Natural killer cell (primary cell): ENCODE measurements around the gene XRRA1. TPM values are rescaled to one million over a fixed set of nuclear protein-coding genes. Genes with fewer than 3 reads are reported as not detected.

ENCODE experiments used
- ATAC-seq, 3 donors: fragments of 150-1000 bp in 2 of 3; fragments of 200-7000 bp in 1 of 3; cut with Tn5 transposase; 1 replicate in 1 of 3; 2 replicates in 2 of 3; pipeline ENCODE4 v1.10.0; 2021; ENCODE audit warnings: mild to moderate bottlenecking in 2 of 3, moderate library complexity in 2 of 3
- DNase-seq, 2 donors: peaks; one replicate each; pipeline versions ENCODE4 v3.0.0 to v3.0.0-alpha.2; 2013 to 2021; ENCODE audit warnings: mixed read lengths in 1 of 2
- H3K27ac ChIP-seq: one replicate; pipeline ENCODE4 v1.5.1; 2013; ENCODE audit warnings: mild to moderate bottlenecking, low read length
- H3K27me3 ChIP-seq: one replicate; pipeline ENCODE4 v1.6.1; 2013; ENCODE audit warnings: low read length; ENCODE audit not compliant: control insufficient read depth, insufficient read depth
- H3K36me3 ChIP-seq: one replicate; pipeline ENCODE4 v1.6.1; 2013; ENCODE audit warnings: low read length; ENCODE audit not compliant: control insufficient read depth, insufficient read depth
- H3K4me1 ChIP-seq: one replicate; pipeline ENCODE4 v1.6.1; 2013; ENCODE audit warnings: low read length; ENCODE audit not compliant: control insufficient read depth, insufficient read depth
- H3K4me3 ChIP-seq: one replicate; pipeline ENCODE4 v1.5.1; 2013; ENCODE audit warnings: low read length
- H3K9me3 ChIP-seq: one replicate; pipeline ENCODE4 v1.6.1; 2013; ENCODE audit warnings: low read length; ENCODE audit not compliant: control insufficient read depth, insufficient read depth
- H3K27ac Mint-ChIP-seq, 2 donors: one replicate each; pipeline ENCODE4 v1.8.0; 2022; ENCODE audit warnings: mild to moderate bottlenecking in 2 of 2, mixed read lengths in 2 of 2, moderate library complexity in 1 of 2
- H3K27me3 Mint-ChIP-seq, 2 donors: one replicate each; pipeline ENCODE4 v1.8.0; 2022; ENCODE audit warnings: low read depth in 2 of 2, mixed read lengths in 2 of 2
- H3K36me3 Mint-ChIP-seq: one replicate; pipeline ENCODE4 v1.8.0; 2022; ENCODE audit warnings: mixed read lengths
- H3K4me1 Mint-ChIP-seq, 2 donors: one replicate each; pipeline ENCODE4 v1.8.0; 2022; ENCODE audit warnings: mixed read lengths in 2 of 2
- H3K4me3 Mint-ChIP-seq: one replicate; pipeline ENCODE4 v1.8.0; 2022; ENCODE audit warnings: mild to moderate bottlenecking, moderate library complexity, mixed read lengths
- H3K9me3 Mint-ChIP-seq, 2 donors: one replicate each; pipeline ENCODE4 v1.8.0; 2022; ENCODE audit warnings: mixed read lengths in 2 of 2
- WGBS: methylation state at CpG from one replicate; pipeline ENCODE4 v1.1.7; 2013; ENCODE audit warnings: missing lambda C conversion rate; ENCODE audit not compliant: insufficient coverage; 5-methylcytosine and 5-hydroxymethylcytosine counted together
- intact Hi-C: fragments of 100-400 bp; cut with micrococcal nuclease; formaldehyde crosslinking; loops from one replicate; pipeline ENCODE4 v1.14.2; 2022
- total RNA-seq, 4 donors: library from RNA; stranded (reverse); fragments of 120-200 nt in 1 of 4; gene quantifications; one replicate each; pipeline versions ENCODE4 v1.2.3 to v1.2.4, GENCODE V29; 2013 to 2022
- TF ChIP-seq, protein P1 (sequence below): fragments of 200-600 bp; IDR thresholded peaks from one replicate; pipeline ENCODE4 v1.8.0; 2022; ENCODE audit warnings: antibody characterized with exemption

The XRRA1 gene
- total RNA-seq, 3 donors from 2014 or later (not counting 1 experiment from before 2014, with no cell fraction given): 12.7 to 14.3 (median 14.3) TPM

GRCh38 chr11:74816664-74817063 lies 132.2 kb downstream of the XRRA1 start:
- peaks cover 61 to 67% of the 10 kb centered on the region in 2 donors for H3K4me1 Mint-ChIP-seq

DNA sequence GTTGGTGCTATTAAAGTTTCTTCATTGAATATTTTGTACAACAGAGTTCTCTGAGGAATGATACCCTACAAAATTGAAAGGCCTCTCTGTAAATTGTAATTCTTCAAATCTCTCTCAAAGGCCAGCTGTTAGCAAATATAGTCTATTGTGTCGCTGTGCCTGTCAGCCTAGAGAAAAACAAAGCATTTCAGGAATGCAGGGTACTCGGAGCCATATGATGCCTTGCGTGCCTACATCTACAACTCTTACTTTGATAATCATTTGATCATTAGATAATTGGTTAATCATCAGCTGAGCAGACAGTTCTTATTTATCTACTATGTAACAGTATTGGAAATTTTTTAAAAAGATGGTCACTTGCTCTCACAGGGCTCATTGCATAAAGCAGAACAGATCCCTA lies 132.9 kb downstream of the XRRA1 start:
- TF ChIP-seq, protein P1, sequence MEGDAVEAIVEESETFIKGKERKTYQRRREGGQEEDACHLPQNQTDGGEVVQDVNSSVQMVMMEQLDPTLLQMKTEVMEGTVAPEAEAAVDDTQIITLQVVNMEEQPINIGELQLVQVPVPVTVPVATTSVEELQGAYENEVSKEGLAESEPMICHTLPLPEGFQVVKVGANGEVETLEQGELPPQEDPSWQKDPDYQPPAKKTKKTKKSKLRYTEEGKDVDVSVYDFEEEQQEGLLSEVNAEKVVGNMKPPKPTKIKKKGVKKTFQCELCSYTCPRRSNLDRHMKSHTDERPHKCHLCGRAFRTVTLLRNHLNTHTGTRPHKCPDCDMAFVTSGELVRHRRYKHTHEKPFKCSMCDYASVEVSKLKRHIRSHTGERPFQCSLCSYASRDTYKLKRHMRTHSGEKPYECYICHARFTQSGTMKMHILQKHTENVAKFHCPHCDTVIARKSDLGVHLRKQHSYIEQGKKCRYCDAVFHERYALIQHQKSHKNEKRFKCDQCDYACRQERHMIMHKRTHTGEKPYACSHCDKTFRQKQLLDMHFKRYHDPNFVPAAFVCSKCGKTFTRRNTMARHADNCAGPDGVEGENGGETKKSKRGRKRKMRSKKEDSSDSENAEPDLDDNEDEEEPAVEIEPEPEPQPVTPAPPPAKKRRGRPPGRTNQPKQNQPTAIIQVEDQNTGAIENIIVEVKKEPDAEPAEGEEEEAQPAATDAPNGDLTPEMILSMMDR: no peak
- H3K9me3 Mint-ChIP-seq: no peaks in the 10 kb centered on the region
- intact Hi-C loops: no loop called here
- Histone ChIP-seq H3K4me3 (no peak overlapping the region), H3K4me1 (peaks cover 8% of the 10 kb centered on the region), H3K27ac (no peak overlapping the region), H3K27me3 (no peaks in the 10 kb centered on the region), H3K9me3 (no peaks in the 10 kb centered on the region), H3K36me3 (peaks cover 11% of the 10 kb centered on the region)
- H3K4me1 Mint-ChIP-seq: peaks cover 54 to 60% of the 10 kb centered on the region in 2 donors
- DNase-seq (no peak), ATAC-seq (no peak)
- H3K4me3 Mint-ChIP-seq: no peak overlapping the region
- WGBS: 94% methylated on average over 2 of the region's 3 CpGs
- no peaks in the 10 kb centered on the region for H3K27me3 Mint-ChIP-seq
- H3K36me3 Mint-ChIP-seq: peaks cover 11% of the 10 kb centered on the region
- H3K27ac Mint-ChIP-seq: peak overlapping the region; percentile 21 to 89

More at GRCh38 chr11:74816664-74817063, 132.2 kb downstream of the XRRA1 start:
- DNase-seq (no peak), ATAC-seq (no peak)
- no peaks in the 10 kb centered on the region for H3K27me3 ChIP-seq
- peak overlapping the region; percentile 21 to 89 for H3K27ac Mint-ChIP-seq
- intact Hi-C loops: no loop called here
- no peak overlapping the region for H3K4me3 ChIP-seq
- no peak overlapping the region for H3K4me3 Mint-ChIP-seq
- no peaks in the 10 kb centered on the region for H3K27me3 Mint-ChIP-seq
- H3K9me3 Mint-ChIP-seq: no peaks in the 10 kb centered on the region
- H3K4me1 ChIP-seq: peaks cover 8% of the 10 kb centered on the region
- H3K36me3 ChIP-seq: peaks cover 8% of the 10 kb centered on the region
- 94% methylated on average over 2 of the region's 2 CpGs for WGBS
- peaks cover 11% of the 10 kb centered on the region for H3K36me3 Mint-ChIP-seq
- no peaks in the 10 kb centered on the region for H3K9me3 ChIP-seq
- TF ChIP-seq, protein P1: no peak
- no peak overlapping the region for H3K27ac ChIP-seq

DNA sequence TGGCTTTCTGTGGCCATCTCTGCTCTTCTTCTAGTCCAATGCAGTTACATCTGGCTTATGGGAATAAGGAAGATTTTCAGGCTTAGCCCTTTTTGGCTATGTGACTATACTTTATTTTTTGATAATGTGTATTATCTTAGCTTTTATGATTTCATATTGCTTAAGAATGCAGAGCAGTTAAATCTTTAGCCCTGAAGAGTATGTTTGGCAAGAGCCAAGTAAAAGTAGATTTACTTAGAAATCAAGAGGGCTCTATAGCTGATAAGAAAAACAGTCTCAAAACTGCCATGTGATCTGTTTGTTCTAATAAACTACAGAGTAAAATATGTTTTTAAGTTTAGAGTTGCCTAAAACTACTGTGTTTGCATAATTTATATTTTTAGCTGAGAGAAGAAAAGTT lies 139.1 kb downstream of the XRRA1 start:
- intact Hi-C loops: no loop called here

More for the DNA sequence above, 139.1 kb downstream of the XRRA1 start:
- peaks cover 4% of the 10 kb centered on the region for H3K36me3 ChIP-seq
- H3K4me1 ChIP-seq: no peaks in the 10 kb centered on the region
- no peaks in the 10 kb centered on the region for H3K9me3 ChIP-seq
- Mint-ChIP-seq H3K27me3 (no peaks in the 10 kb centered on the region), H3K4me1 (peaks cover 24 to 32% of the 10 kb centered on the region in 2 donors), H3K27ac (peak overlapping the region in 1 of 2 donors; percentile 47), H3K9me3 (no peaks in the 10 kb centered on the region), H3K4me3 (no peak overlapping the region), H3K36me3 (no peaks in the 10 kb centered on the region)
- no peak overlapping the region for H3K4me3 ChIP-seq
- DNase-seq (no peak), ATAC-seq (no peak)
- TF ChIP-seq, protein P1: no peak
- no peaks in the 10 kb centered on the region for H3K27me3 ChIP-seq
- no peak overlapping the region for H3K27ac ChIP-seq
